Measurements from ENCODE around the gene SVIL. TPM values are rescaled to one million over a fixed set of nuclear protein-coding genes. Genes with fewer than 3 reads are reported as not detected.

SVIL gene
- total and polyA plus RNA-seq, 2 experiments from 2014 or later = 252 to 412 TPM

- H3K36me3 ChIP-seq = peaks cover 10% of the 10 kb centered on the region
- no peaks in the 10 kb centered on the region for H3K27me3 ChIP-seq
- peak in 1 of 2 donors; percentile 26 for DNase-seq (ENCODE audit: low read depth in 1 of 2, low spot score in 1 of 2)
- H3K27ac ChIP-seq = no peak overlapping the region
- TF ChIP-seq CTCF (IDR thresholded peaks at IDR 0.05; ENCODE audit: low read depth, low read length) = no peak
- H3K4me3 ChIP-seq = no peak overlapping the region
- H3K4me1 ChIP-seq (ENCODE audit: low read depth) = peaks cover 50% of the 10 kb centered on the region
- no peaks in the 10 kb centered on the region for H3K9me3 ChIP-seq (ENCODE audit: low read depth)
Measured at GRCh38 chr10:29623797-29624196, 11.0 kb downstream of the SVIL start.

- H3K4me1 ChIP-seq (ENCODE audit: low read depth) = peaks cover 50% of the 10 kb centered on the region
- H3K9me3 ChIP-seq (ENCODE audit: low read depth) = no peaks in the 10 kb centered on the region
- DNase-seq (ENCODE audit: low read depth in 1 of 2, low spot score in 1 of 2) = no peak
- TF ChIP-seq CTCF (IDR thresholded peaks at IDR 0.05; ENCODE audit: low read depth, low read length) = no peak
- H3K27me3 ChIP-seq = no peaks in the 10 kb centered on the region
- H3K27ac ChIP-seq = peak overlapping the region; percentile 14
- H3K4me3 ChIP-seq = no peak overlapping the region
- peaks cover 7% of the 10 kb centered on the region for H3K36me3 ChIP-seq
Measured at GRCh38 chr10:29622382-29622922, 12.3 kb downstream of the SVIL start.

GRCh38 chr10:29621161-29621560 is 13.6 kb downstream of the SVIL start:
- Histone ChIP-seq H3K27me3 (no peaks in the 10 kb centered on the region), H3K27ac (peak overlapping the region; percentile 63)
- DNase-seq (ENCODE audit: low read depth in 1 of 2, low spot score in 1 of 2) = peak in 1 of 2 donors; percentile 68

DNA sequence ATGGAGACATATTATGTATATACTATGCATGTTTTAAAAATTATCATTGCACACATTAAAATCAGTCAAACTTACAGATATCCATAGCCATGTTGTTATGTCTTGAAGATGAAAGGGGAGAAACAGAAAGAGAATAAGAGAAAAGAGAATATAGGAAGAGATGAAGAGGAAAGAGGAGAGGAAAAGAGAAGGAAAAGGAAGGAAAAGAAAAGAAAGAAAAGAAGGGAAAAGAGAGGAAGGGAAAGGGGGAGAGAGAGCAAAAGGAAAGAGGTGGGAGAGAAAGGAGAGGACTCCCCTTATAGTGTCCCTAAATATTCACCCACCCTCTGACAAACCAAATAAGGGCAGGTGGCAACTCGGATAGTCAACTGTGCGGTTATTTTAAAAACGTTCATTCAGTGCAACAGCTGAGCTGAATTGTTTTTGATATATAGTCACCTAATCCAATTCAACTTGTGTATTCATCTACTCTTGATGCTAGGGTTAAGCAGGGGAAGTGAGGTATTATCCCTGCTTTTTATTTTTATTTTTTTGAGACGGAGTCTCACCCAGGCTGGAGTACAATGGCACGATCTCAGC is 14.6 kb downstream of the SVIL start:
- no peaks in the 10 kb centered on the region for H3K36me3 ChIP-seq
- no peaks in the 10 kb centered on the region for H3K9me3 ChIP-seq (ENCODE audit: low read depth)
- no peak overlapping the region for H3K4me3 ChIP-seq
- no peaks in the 10 kb centered on the region for H3K27me3 ChIP-seq
- no peak for TF ChIP-seq CTCF (IDR thresholded peaks at IDR 0.05; ENCODE audit: low read depth, low read length)
- peaks cover 50% of the 10 kb centered on the region for H3K4me1 ChIP-seq (ENCODE audit: low read depth)
- DNase-seq (ENCODE audit: low read depth in 1 of 2, low spot score in 1 of 2) = no peak
- peak overlapping the region; percentile 77 for H3K27ac ChIP-seq

More at GRCh38 chr10:29621161-29621560, 13.6 kb downstream of the SVIL start:
- H3K4me1 ChIP-seq (ENCODE audit: low read depth) = peaks cover 50% of the 10 kb centered on the region
- no peak for TF ChIP-seq CTCF (IDR thresholded peaks at IDR 0.05; ENCODE audit: low read depth, low read length)
- no peaks in the 10 kb centered on the region for H3K9me3 ChIP-seq (ENCODE audit: low read depth)
- no peak overlapping the region for H3K4me3 ChIP-seq
- H3K36me3 ChIP-seq = peaks cover 5% of the 10 kb centered on the region

GRCh38 chr10:29619241-29619669 is 15.5 kb downstream of the SVIL start:
- peak in 1 of 2 donors; percentile 46 for DNase-seq (ENCODE audit: low read depth in 1 of 2, low spot score in 1 of 2)
- H3K4me1 ChIP-seq (ENCODE audit: low read depth) = peaks cover 50% of the 10 kb centered on the region
- H3K27ac ChIP-seq = peak overlapping the region; percentile 77
- no peaks in the 10 kb centered on the region for H3K27me3 ChIP-seq
- TF ChIP-seq CTCF (IDR thresholded peaks at IDR 0.05; ENCODE audit: low read depth, low read length) = no peak
- H3K9me3 ChIP-seq (ENCODE audit: low read depth) = no peaks in the 10 kb centered on the region
- no peak overlapping the region for H3K4me3 ChIP-seq
- no peaks in the 10 kb centered on the region for H3K36me3 ChIP-seq
